Right atrium auricular region (tissue), 2 donors: ENCODE data around the gene INTS6. TPM values are rescaled to one million over a fixed set of nuclear protein-coding genes. Genes with fewer than 3 reads are reported as not detected.

Experiments used
- DNase-seq: peaks from one replicate; pipeline ENCODE4 v3.0.0-alpha.2; 2019; ENCODE audit warnings: low spot score
- H3K27ac ChIP-seq, 2 donors: fragments of 200-600 bp; sonication (generic); 1 replicate in 1 of 2; 2 replicates in 1 of 2; pipeline ENCODE4 v1.5.1; 2016 to 2019
- H3K27me3 ChIP-seq, 2 donors: fragments of 200-600 bp; sonication (generic); one replicate each; pipeline versions ENCODE4 v1.5.1 to v1.6.0; 2017 to 2019
- H3K36me3 ChIP-seq: fragments of 200-600 bp; sonication (generic); one replicate; pipeline ENCODE4 v1.5.1; 2016
- H3K4me1 ChIP-seq, 2 donors: fragments of 200-600 bp; sonication (generic); one replicate each; pipeline versions ENCODE4 v1.5.1 to v1.6.0; 2017 to 2019
- H3K4me3 ChIP-seq, 2 donors: fragments of 200-600 bp; sonication (generic); 1 replicate in 1 of 2; 2 replicates in 1 of 2; pipeline ENCODE4 v1.5.1; 2017 to 2019; ENCODE audit warnings: mild to moderate bottlenecking in 1 of 2, moderate library complexity in 1 of 2
- H3K9me3 ChIP-seq, 2 donors: fragments of 200-600 bp; sonication (generic); one replicate each; pipeline ENCODE4 v1.5.1; 2019
- CTCF ChIP-seq, 2 donors: fragments of 200-600 bp; sonication (generic); IDR thresholded peaks; one replicate each; pipeline ENCODE4 v1.5.1; 2019; ENCODE audit warnings: antibody characterized with exemption in 2 of 2
- total RNA-seq, 2 donors: library from RNA; depleted of rRNA; stranded (reverse); fragments of >200 nt; gene quantifications; one replicate each; pipeline ENCODE4 v1.1.0, GENCODE V29; 2016

Gene INTS6
- total RNA-seq, 2 donors from 2014 or later = 18.7 to 27.6 TPM

DNA sequence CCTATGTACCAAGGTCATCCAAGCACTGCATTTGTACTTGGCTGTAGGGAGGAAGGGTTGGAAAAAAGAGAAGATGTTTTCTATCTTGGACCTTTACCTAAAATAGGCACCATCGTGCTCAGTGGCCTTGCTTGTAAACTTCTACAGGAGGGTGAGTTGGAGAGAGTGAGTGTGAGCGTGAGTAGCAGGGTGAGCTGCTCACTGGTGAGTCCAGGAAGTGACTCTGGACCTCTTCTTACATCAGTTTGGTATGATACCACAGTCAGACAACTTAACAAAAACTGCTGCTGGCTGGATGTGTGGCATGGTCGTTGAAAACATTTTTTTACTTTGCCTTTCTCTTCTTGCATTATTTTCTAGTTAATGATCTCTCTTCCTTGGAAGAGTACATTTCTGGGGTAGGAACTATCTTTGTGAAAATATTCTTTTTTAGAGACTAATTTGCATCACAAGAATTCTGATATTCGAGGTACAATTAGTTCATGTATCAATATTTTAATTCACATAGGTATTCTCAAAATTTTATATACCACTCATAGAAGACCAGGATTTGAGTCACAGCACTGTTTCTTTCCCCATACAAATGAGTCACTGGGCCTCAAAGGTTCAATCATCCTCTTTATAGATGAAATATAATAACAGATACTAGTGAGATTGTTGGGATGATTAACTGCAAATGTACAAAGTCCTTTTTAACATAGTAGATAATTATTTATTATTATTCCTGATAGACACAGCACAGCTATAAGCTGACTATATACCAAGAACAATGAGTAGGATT lies 112.7 kb downstream of the INTS6 start:
- Histone ChIP-seq H3K36me3 (no peaks in the 10 kb centered on the region), H3K4me1 (no peaks in the 10 kb centered on the region), H3K9me3 (no peaks in the 10 kb centered on the region), H3K4me3 (no peak overlapping the region), H3K27me3 (no peaks in the 10 kb centered on the region), H3K27ac (no peak overlapping the region)
- TF ChIP-seq CTCF (IDR thresholded peaks at IDR 0.05) = no peak
- DNase-seq = no peak

- no peak for TF ChIP-seq CTCF (IDR thresholded peaks at IDR 0.05)
- H3K4me3 ChIP-seq = no peak within 1 kb of the TSS
- H3K27me3 ChIP-seq = no peaks in the 10 kb centered on the region
- H3K36me3 ChIP-seq = no peaks in the 10 kb centered on the region
- no peak for DNase-seq
- H3K4me1 ChIP-seq = no peaks in the 10 kb centered on the region
- no peak within 1 kb of the TSS for H3K27ac ChIP-seq
- H3K9me3 ChIP-seq = no peaks in the 10 kb centered on the region
Measured at GRCh38 chr13:51339354-51339753, 113.5 kb downstream of the INTS6 start, which contains the start of gene SERPINE3. Gene SERPINE3, plus strand, starts transcription at chr13:51339691. Its CDS starts 1,401 bp downstream, at chr13:51341092.

- no peak overlapping the region for H3K27ac ChIP-seq
- H3K27me3 ChIP-seq = no peaks in the 10 kb centered on the region
- H3K36me3 ChIP-seq = no peaks in the 10 kb centered on the region
- no peak for DNase-seq
- no peaks in the 10 kb centered on the region for H3K4me1 ChIP-seq
- no peaks in the 10 kb centered on the region for H3K9me3 ChIP-seq
- TF ChIP-seq CTCF (IDR thresholded peaks at IDR 0.05) = no peak
- no peak overlapping the region for H3K4me3 ChIP-seq
Measured at GRCh38 chr13:51336746-51337145, 116.1 kb downstream of the INTS6 start.

DNA sequence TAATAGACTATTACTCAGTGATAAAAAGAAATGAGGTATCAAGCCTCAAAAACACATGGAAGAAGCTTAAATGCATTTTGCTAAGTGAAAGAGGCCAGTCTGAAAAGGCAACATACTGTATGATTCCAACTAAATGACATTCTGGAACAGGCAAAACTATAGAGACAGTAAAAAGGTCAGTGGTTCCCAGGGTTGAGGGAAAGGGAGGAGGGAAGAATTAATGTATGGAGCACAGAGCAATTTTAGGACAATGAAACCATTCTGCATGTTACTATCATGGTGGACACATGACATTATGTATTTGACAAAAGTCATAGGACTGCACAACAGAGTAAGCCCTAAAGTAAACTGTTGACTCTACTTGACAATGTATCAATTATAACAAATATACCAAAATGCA lies 119.0 kb downstream of the INTS6 start:
- Histone ChIP-seq H3K27me3 (no peaks in the 10 kb centered on the region), H3K4me3 (no peak overlapping the region), H3K36me3 (no peaks in the 10 kb centered on the region), H3K27ac (no peak overlapping the region), H3K4me1 (no peaks in the 10 kb centered on the region), H3K9me3 (no peaks in the 10 kb centered on the region)
- TF ChIP-seq CTCF (IDR thresholded peaks at IDR 0.05) = no peak
- no peak for DNase-seq

- Histone ChIP-seq H3K4me1 (no peaks in the 10 kb centered on the region), H3K27me3 (no peaks in the 10 kb centered on the region), H3K36me3 (no peaks in the 10 kb centered on the region), H3K9me3 (no peaks in the 10 kb centered on the region), H3K27ac (no peak overlapping the region), H3K4me3 (no peak overlapping the region)
- TF ChIP-seq CTCF (IDR thresholded peaks at IDR 0.05) = no peak
- DNase-seq = no peak
Measured at GRCh38 chr13:51333421-51333820, 119.4 kb downstream of the INTS6 start.
